Neural progenitor cell (in vitro differentiated cells): ENCODE data around the gene NRP1.

Experiments used
- CTCF ChIP-seq: fragments of 200-600 bp; sonication (generic); IDR thresholded peaks from 2 replicates; pipeline ENCODE4 v1.5.1; 2017; ENCODE audit warnings: antibody characterized with exemption, mild to moderate bottlenecking
- EZH2 ChIP-seq: fragments of 200-600 bp; sonication (generic); IDR thresholded peaks from 2 replicates; pipeline ENCODE4 v1.6.1; 2017; ENCODE audit warnings: antibody characterized with exemption, mild to moderate bottlenecking, moderate library complexity
- EZH2phosphoT487 ChIP-seq: fragments of 200-600 bp; sonication (generic); IDR thresholded peaks from 2 replicates; pipeline ENCODE4 v1.6.1; 2017; ENCODE audit warnings: antibody characterized with exemption

GRCh38 chr10:33223326-33224000 is 111.0 kb downstream of the NRP1 start:
- TF ChIP-seq CTCF (no peak), EZH2 (no peak), EZH2phosphoT487 (no peak)
